Measurements from ENCODE around the gene MAGEA4.

DNA sequence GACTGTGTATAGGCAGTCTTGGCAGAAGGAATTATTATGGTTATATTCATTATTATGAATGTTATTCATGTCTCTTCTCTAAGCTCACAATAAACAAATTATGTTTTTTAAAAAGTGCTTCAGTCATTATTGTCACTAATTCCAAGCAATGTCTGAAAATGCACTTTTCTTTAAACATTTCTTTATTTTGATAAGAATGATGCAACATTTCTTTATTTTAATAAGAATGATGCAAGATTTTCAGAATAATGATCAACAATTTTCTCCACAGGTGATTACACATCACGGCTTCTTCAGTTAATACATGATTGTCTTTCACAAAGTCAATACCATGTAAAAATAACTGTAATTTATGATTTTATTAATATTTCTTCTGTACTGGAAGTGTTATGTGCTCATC is 22.7 kb downstream of the MAGEA4 start:
- no peak for TF ChIP-seq POLR2AphosphoS5 (IDR thresholded peaks at IDR 0.05; ENCODE audit: low read depth, low read length)
- no peak for TF ChIP-seq POLR2A (IDR thresholded peaks at IDR 0.05; ENCODE audit: low read depth, low read length)
